GM10266 (cell line): Measurements from ENCODE around the gene PDZD8.

Experiments
- DNase-seq: peaks from one replicate; pipeline ENCODE4 v3.0.0; 2012; ENCODE audit errors: extremely low spot score
- TF ChIP-seq, protein P1 (sequence below): IDR thresholded peaks from 2 replicates; pipeline ENCODE4 v1.5.1; 2012; ENCODE audit warnings: mild to moderate bottlenecking, low read depth; ENCODE audit not compliant: control insufficient read depth, insufficient read depth; ENCODE audit errors: missing control alignments

PDZD8 gene

DNA sequence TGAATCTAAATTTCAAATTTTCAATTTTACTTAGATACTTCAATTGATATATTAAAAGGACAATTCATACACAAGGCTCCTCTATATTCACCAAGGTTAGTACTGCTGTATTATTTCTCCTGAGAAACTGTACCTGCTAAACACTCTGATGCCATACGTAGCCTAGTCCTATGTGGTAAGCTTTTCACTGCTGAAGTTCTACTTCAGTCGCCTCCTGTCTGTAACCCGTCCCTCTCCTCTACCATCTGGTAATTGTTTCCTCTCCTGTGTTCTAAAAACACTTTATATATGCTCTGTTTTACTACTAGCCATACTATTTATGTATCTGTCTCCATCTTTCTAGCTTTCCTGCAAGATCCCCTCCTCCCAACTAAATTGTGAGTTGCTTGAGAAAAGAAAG, 20.2 kb downstream of the PDZD8 start:
- no peak for DNase-seq
- TF ChIP-seq, protein P1, sequence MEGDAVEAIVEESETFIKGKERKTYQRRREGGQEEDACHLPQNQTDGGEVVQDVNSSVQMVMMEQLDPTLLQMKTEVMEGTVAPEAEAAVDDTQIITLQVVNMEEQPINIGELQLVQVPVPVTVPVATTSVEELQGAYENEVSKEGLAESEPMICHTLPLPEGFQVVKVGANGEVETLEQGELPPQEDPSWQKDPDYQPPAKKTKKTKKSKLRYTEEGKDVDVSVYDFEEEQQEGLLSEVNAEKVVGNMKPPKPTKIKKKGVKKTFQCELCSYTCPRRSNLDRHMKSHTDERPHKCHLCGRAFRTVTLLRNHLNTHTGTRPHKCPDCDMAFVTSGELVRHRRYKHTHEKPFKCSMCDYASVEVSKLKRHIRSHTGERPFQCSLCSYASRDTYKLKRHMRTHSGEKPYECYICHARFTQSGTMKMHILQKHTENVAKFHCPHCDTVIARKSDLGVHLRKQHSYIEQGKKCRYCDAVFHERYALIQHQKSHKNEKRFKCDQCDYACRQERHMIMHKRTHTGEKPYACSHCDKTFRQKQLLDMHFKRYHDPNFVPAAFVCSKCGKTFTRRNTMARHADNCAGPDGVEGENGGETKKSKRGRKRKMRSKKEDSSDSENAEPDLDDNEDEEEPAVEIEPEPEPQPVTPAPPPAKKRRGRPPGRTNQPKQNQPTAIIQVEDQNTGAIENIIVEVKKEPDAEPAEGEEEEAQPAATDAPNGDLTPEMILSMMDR, result no peak

GRCh38 chr10:117353684-117354083, 21.6 kb downstream of the PDZD8 start:
- TF ChIP-seq, protein P1, result no peak
- no peak for DNase-seq

DNA sequence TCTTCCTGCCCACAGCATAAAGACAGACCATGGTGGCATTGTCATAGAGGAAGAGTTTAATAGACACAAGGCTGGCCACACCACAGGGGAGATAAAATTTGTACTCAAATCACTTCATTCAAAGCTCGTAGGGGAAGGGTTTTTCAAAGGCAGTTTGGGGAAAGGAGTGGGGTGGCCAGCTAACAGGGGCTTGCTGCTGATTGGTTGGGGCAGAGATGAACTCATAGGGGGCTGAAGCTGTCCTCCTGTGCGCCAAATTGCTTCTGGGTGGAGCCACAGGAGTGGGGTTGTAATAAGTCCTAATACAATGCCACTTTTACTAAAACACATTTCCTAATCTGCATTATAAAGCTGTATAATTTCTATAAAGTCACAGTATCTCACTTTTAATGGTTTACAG, 22.5 kb downstream of the PDZD8 start:
- TF ChIP-seq, protein P1, result no peak
- no peak for DNase-seq

- TF ChIP-seq, protein P1, result no peak
- no peak for DNase-seq
These were observed 23.2 kb downstream of the PDZD8 start for GRCh38 chr10:117351996-117352395.

GRCh38 chr10:117351558-117351957, 23.7 kb downstream of the PDZD8 start:
- TF ChIP-seq, protein P1, result no peak
- DNase-seq, result no peak

DNA sequence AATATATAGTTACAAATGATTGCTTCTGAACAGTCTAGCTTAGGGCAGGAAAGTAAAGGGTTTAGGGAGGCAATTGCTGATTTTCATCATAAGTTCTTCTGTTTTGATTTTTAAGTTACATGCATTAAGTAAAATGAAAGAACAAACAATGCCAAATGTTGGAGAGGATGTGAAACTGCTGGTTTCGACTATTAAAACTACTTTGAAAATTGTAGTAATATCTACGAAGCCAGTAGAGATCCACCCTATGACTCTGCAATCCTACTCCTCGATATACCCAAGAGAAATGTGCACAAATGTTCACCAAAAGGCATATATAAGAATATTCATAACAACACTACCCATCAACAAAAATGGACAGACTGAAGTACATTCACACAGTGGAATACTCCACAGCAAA, 24.3 kb downstream of the PDZD8 start:
- TF ChIP-seq, protein P1, result no peak
- no peak for DNase-seq

DNA sequence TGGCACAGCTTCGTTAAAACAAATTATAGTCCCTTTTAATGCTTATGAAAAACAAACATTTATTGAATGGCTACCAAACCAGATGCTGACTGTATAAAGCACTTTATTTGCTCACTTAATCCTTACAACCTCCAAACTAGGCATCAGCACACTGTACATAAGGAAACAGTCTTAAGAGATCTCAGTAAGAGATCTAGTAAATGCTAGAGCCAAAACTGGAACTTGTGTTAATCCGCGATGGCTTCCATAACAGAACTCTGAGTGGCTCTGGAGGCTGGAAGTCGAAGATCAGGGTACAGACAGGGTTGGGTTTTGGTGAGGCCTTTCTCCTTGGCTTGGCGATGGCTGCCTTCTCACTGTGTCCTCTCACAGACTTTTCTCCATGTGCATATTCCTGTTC, 27.0 kb downstream of the PDZD8 start:
- TF ChIP-seq, protein P1, result no peak
- no peak for DNase-seq
